SK-N-SH treated with all-trans-retinoic acid at 6 μM for 48 hours (cell line): ENCODE data around the gene ADAMTS17.

Source experiments
- ATAC-seq: fragments of 200-7000 bp; cut with Tn5 transposase; 3 replicates; pipeline ENCODE4 v1.9.1; 2020; ENCODE audit warnings: mild to moderate bottlenecking, moderate library complexity
- BACH2 ChIP-seq: fragments of 250-450 bp; sonication (Bioruptor Pico); IDR thresholded peaks from 2 replicates; pipeline ENCODE4 v1.9.0; 2021; ENCODE audit warnings: mild to moderate bottlenecking, borderline replicate concordance
- CREB5 ChIP-seq: fragments of 250-450 bp; sonication (Bioruptor Pico); IDR thresholded peaks from 2 replicates; pipeline ENCODE4 v1.5.1; 2020; ENCODE audit warnings: low read depth, mild to moderate bottlenecking, moderate library complexity
- CSDC2 ChIP-seq: fragments of 250-450 bp; sonication (Bioruptor Pico); IDR thresholded peaks from 2 replicates; pipeline ENCODE4 v1.5.0; 2020; ENCODE audit warnings: mild to moderate bottlenecking, moderate library complexity
- CSRNP3 ChIP-seq: fragments of 250-450 bp; sonication (Bioruptor Pico); IDR thresholded peaks from 2 replicates; pipeline ENCODE4 v1.5.1; 2021; ENCODE audit warnings: mild to moderate bottlenecking, moderate library complexity
- ESRRG ChIP-seq: fragments of 250-450 bp; sonication (Bioruptor Pico); IDR thresholded peaks from 2 replicates; pipeline ENCODE4 v1.6.1; 2021; ENCODE audit warnings: mild to moderate bottlenecking
- GLIS3 ChIP-seq: fragments of 250-450 bp; sonication (Bioruptor Pico); IDR thresholded peaks from 2 replicates; pipeline ENCODE4 v1.5.0; 2020; ENCODE audit warnings: mild to moderate bottlenecking, moderate library complexity
- ISL1 ChIP-seq: fragments of 250-450 bp; sonication (Bioruptor Pico); IDR thresholded peaks from 2 replicates; pipeline ENCODE4 v2.1.2; 2022; ENCODE audit warnings: mild to moderate bottlenecking, moderate library complexity
- OSR1 ChIP-seq: fragments of 250-450 bp; sonication (Bioruptor Pico); IDR thresholded peaks from 2 replicates; pipeline ENCODE4 v1.8.0; 2022; ENCODE audit warnings: moderate library complexity, mild to moderate bottlenecking, inconsistent platforms
- PATZ1 ChIP-seq: fragments of 250-450 bp; sonication (Bioruptor Pico); IDR thresholded peaks from 2 replicates; pipeline ENCODE4 v1.8.0; 2020; ENCODE audit warnings: mild to moderate bottlenecking, moderate library complexity, borderline replicate concordance
- POU6F1 ChIP-seq: fragments of 250-450 bp; sonication (Bioruptor Pico); IDR thresholded peaks from 2 replicates; pipeline ENCODE4 v1.8.0; 2021; ENCODE audit warnings: low read depth, mild to moderate bottlenecking, moderate library complexity, borderline replicate concordance
- RARB ChIP-seq: fragments of 250-450 bp; sonication (Bioruptor Pico); IDR thresholded peaks from 2 replicates; pipeline ENCODE4 v1.8.0; 2021; ENCODE audit warnings: mild to moderate bottlenecking, moderate library complexity
- TCF4 ChIP-seq: fragments of 250-450 bp; sonication (Bioruptor Pico); IDR thresholded peaks from 2 replicates; pipeline ENCODE4 v1.8.0; 2021; ENCODE audit warnings: mild to moderate bottlenecking, moderate library complexity, borderline replicate concordance
- TOX ChIP-seq: fragments of 250-450 bp; sonication (Bioruptor Pico); IDR thresholded peaks from 2 replicates; pipeline ENCODE4 v1.8.0; 2021; ENCODE audit warnings: mild to moderate bottlenecking, moderate library complexity, borderline replicate concordance
- ZC3H10 ChIP-seq: fragments of 250-450 bp; sonication (Bioruptor Pico); IDR thresholded peaks from 2 replicates; pipeline ENCODE4 v1.5.1; 2021; ENCODE audit warnings: mild to moderate bottlenecking, moderate library complexity
- ZFP3 ChIP-seq: fragments of 250-450 bp; sonication (Bioruptor Pico); IDR thresholded peaks from 2 replicates; pipeline ENCODE4 v1.5.0; 2020; ENCODE audit warnings: mild to moderate bottlenecking, moderate library complexity
- ZFP30 ChIP-seq: fragments of 450-650 bp; formaldehyde crosslinking; IDR thresholded peaks from 2 replicates; pipeline ENCODE4 v1.5.0; 2022; ENCODE audit warnings: mild to moderate bottlenecking, moderate library complexity
- ZNF565 ChIP-seq: fragments of 450-650 bp; formaldehyde crosslinking; conservative IDR thresholded peaks from 2 replicates; pipeline ENCODE4 v1.5.0; 2020; ENCODE audit warnings: low read depth, mild to moderate bottlenecking, moderate library complexity
- ZNF70 ChIP-seq: fragments of 450-650 bp; formaldehyde crosslinking; IDR thresholded peaks from 2 replicates; pipeline ENCODE4 v1.5.0; 2020; ENCODE audit warnings: mild to moderate bottlenecking, moderate library complexity
- ZNF8 ChIP-seq: fragments of 450-650 bp; formaldehyde crosslinking; IDR thresholded peaks from 2 replicates; pipeline ENCODE4 v1.5.0; 2020; ENCODE audit warnings: mild to moderate bottlenecking, moderate library complexity
- TF ChIP-seq, protein P1 (sequence below): fragments of 250-450 bp; sonication (Bioruptor Pico); IDR thresholded peaks from 2 replicates; pipeline ENCODE4 v1.5.0; 2020; ENCODE audit warnings: mild to moderate bottlenecking, moderate library complexity

Gene ADAMTS17

GRCh38 chr15:100098705-100099104 lies 243.1 kb downstream of the ADAMTS17 start:
- no peak for ATAC-seq
- TF ChIP-seq ZC3H10 (CRISPR knock-in tag) (no peak), BACH2 (CRISPR knock-in tag) (no peak), RARB (CRISPR knock-in tag) (no peak), OSR1 (CRISPR knock-in tag) (no peak), ZFP30 (CRISPR knock-in tag) (no peak), ZNF565 (CRISPR knock-in tag) (no peak), ISL1 (CRISPR knock-in tag) (no peak), ZFP3 (no peak), GLIS3 (no peak)

- TF ChIP-seq RARB (CRISPR knock-in tag) (no peak), PATZ1 (CRISPR knock-in tag) (no peak), CSRNP3 (CRISPR knock-in tag) (no peak), ZNF565 (CRISPR knock-in tag) (no peak), TOX (CRISPR knock-in tag) (no peak), ZNF70 (CRISPR knock-in tag) (no peak), POU6F1 (no peak), TCF4 (CRISPR knock-in tag) (no peak), CSDC2 (no peak), ZNF8 (CRISPR knock-in tag) (no peak), BACH2 (CRISPR knock-in tag) (no peak), ZFP3 (no peak), OSR1 (CRISPR knock-in tag) (no peak), GLIS3 (no peak), CREB5 (no peak)
- TF ChIP-seq, protein P1, sequence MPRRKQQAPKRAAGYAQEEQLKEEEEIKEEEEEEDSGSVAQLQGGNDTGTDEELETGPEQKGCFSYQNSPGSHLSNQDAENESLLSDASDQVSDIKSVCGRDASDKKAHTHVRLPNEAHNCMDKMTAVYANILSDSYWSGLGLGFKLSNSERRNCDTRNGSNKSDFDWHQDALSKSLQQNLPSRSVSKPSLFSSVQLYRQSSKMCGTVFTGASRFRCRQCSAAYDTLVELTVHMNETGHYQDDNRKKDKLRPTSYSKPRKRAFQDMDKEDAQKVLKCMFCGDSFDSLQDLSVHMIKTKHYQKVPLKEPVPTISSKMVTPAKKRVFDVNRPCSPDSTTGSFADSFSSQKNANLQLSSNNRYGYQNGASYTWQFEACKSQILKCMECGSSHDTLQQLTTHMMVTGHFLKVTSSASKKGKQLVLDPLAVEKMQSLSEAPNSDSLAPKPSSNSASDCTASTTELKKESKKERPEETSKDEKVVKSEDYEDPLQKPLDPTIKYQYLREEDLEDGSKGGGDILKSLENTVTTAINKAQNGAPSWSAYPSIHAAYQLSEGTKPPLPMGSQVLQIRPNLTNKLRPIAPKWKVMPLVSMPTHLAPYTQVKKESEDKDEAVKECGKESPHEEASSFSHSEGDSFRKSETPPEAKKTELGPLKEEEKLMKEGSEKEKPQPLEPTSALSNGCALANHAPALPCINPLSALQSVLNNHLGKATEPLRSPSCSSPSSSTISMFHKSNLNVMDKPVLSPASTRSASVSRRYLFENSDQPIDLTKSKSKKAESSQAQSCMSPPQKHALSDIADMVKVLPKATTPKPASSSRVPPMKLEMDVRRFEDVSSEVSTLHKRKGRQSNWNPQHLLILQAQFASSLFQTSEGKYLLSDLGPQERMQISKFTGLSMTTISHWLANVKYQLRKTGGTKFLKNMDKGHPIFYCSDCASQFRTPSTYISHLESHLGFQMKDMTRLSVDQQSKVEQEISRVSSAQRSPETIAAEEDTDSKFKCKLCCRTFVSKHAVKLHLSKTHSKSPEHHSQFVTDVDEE (CRISPR knock-in tag), result no peak
- ATAC-seq, result no peak
Observed at GRCh38 chr15:100097342-100098127, 244.2 kb downstream of the ADAMTS17 start.

GRCh38 chr15:100096700-100097099 lies 245.1 kb downstream of the ADAMTS17 start:
- TF ChIP-seq ZFP30 (CRISPR knock-in tag), result no peak
- TF ChIP-seq CREB5, result no peak
- no peak for TF ChIP-seq GLIS3
- TF ChIP-seq, protein P1 (CRISPR knock-in tag), result no peak
- TF ChIP-seq RARB (CRISPR knock-in tag), result no peak
- TF ChIP-seq ESRRG, result no peak
- no peak for TF ChIP-seq CSDC2
- no peak for TF ChIP-seq ZNF8 (CRISPR knock-in tag)
- TF ChIP-seq ZNF565 (CRISPR knock-in tag), result no peak
- ATAC-seq, result no peak
